GM18870 (cell line): ENCODE results near the gene ST7.
A peak's percentile ranks its signal among the peaks of the same experiment; 100 is the strongest.

ENCODE experiments used
- ATAC-seq: cut with Tn5 transposase; IDR thresholded peaks from one replicate; pipeline ENCODE4 v1.9.1; 2021; ENCODE audit warnings: moderate library complexity; ENCODE audit not compliant: unreplicated experiment

Gene ST7

GRCh38 chr7:117061751-117062150 is 108.5 kb downstream of the ST7 start:
- no peak for ATAC-seq

GRCh38 chr7:117062300-117062699 is 109.0 kb downstream of the ST7 start:
- no peak for ATAC-seq

- ATAC-seq, result no peak
Observed at GRCh38 chr7:117064688-117065087, 111.4 kb downstream of the ST7 start.

GRCh38 chr7:117065571-117066150 is 112.4 kb downstream of the ST7 start:
- no peak for ATAC-seq

GRCh38 chr7:117066668-117067067 is 113.4 kb downstream of the ST7 start:
- ATAC-seq, result peak; percentile 68

- ATAC-seq, result no peak
Observed at GRCh38 chr7:117067340-117067739, 114.0 kb downstream of the ST7 start.

GRCh38 chr7:117068511-117069145 is 115.3 kb downstream of the ST7 start:
- no peak for ATAC-seq

- peak; percentile 62 for ATAC-seq
Observed at GRCh38 chr7:117069379-117069778, 116.1 kb downstream of the ST7 start.

GRCh38 chr7:117071551-117071950 is 118.2 kb downstream of the ST7 start:
- ATAC-seq, result no peak

- ATAC-seq, result no peak
Observed at GRCh38 chr7:117072620-117073118, 119.4 kb downstream of the ST7 start.

GRCh38 chr7:117074378-117074777 is 121.1 kb downstream of the ST7 start:
- ATAC-seq, result no peak

- no peak for ATAC-seq
Observed at GRCh38 chr7:117075934-117076333, 122.6 kb downstream of the ST7 start.

- no peak for ATAC-seq
Observed at GRCh38 chr7:117076426-117076943, 123.2 kb downstream of the ST7 start.

GRCh38 chr7:117077658-117078057 is 124.4 kb downstream of the ST7 start:
- no peak for ATAC-seq

- no peak for ATAC-seq
Observed at GRCh38 chr7:117082647-117083046, 129.3 kb downstream of the ST7 start.

GRCh38 chr7:117083648-117084047 is 130.3 kb downstream of the ST7 start:
- ATAC-seq, result no peak

- ATAC-seq, result no peak
Observed at GRCh38 chr7:117084286-117084685, 131.0 kb downstream of the ST7 start.

- ATAC-seq, result no peak
Observed at GRCh38 chr7:117085275-117085674, 132.0 kb downstream of the ST7 start.

- ATAC-seq, result no peak
Observed at GRCh38 chr7:117085769-117086463, 132.6 kb downstream of the ST7 start.

GRCh38 chr7:117086788-117087187 is 133.5 kb downstream of the ST7 start:
- ATAC-seq, result no peak

- ATAC-seq, result no peak
Observed at GRCh38 chr7:117087639-117088396, 134.5 kb downstream of the ST7 start.
